Activated CD4-positive, alpha-beta T cell treated with anti-CD3 and anti-CD28 coated beads, Interleukin-2, amount 10 ng/mL, durations not matched to agents 7 days and 5 days (primary cell): ENCODE measurements around the gene PHF11. TPM values are rescaled to one million over a fixed set of nuclear protein-coding genes. Genes with fewer than 3 reads are reported as not detected.
A peak's percentile ranks its signal among the peaks of the same experiment; 100 is the strongest.
"Not testable (repeated sequence)": the region's sequence is repeated elsewhere in the genome, so short reads cannot be mapped to it uniquely, and the experiment has no call there.

Experiments used
- CTCF ChIA-PET: fragments of 350-600 bp; sonication (Branson Sonifier 250); formaldehyde crosslinking; loops from one replicate; lab custom pipeline; 2021; ENCODE audit warnings: antibody characterized with exemption; lab: Charles Lee
- POLR2A ChIA-PET: fragments of 350-600 bp; sonication (Branson Sonifier 250); formaldehyde crosslinking; loops from one replicate; lab custom pipeline; 2021; ENCODE audit warnings: antibody characterized with exemption; lab: Charles Lee
- DNase-seq: peaks from one replicate; pipeline ENCODE4 v3.0.0-alpha.2; 2020
- H3K27ac Mint-ChIP-seq: one replicate; pipeline ENCODE4 v1.8.0; 2021; ENCODE audit warnings: mild to moderate bottlenecking, moderate library complexity, mixed read lengths
- H3K27me3 Mint-ChIP-seq: one replicate; pipeline ENCODE4 v1.8.0; 2021; ENCODE audit warnings: mixed read lengths
- H3K36me3 Mint-ChIP-seq: one replicate; pipeline ENCODE4 v1.8.0; 2021; ENCODE audit warnings: low read depth, mixed read lengths
- H3K4me1 Mint-ChIP-seq: one replicate; pipeline ENCODE4 v1.8.0; 2021; ENCODE audit warnings: mixed read lengths
- H3K4me3 Mint-ChIP-seq: one replicate; pipeline ENCODE4 v1.8.0; 2021; ENCODE audit warnings: mild to moderate bottlenecking, moderate library complexity, mixed read lengths
- H3K9me3 Mint-ChIP-seq: one replicate; pipeline ENCODE4 v1.8.0; 2021; ENCODE audit warnings: mixed read lengths
- total RNA-seq, 2 experiments: library from RNA; stranded (reverse); gene quantifications; one replicate each; pipeline ENCODE4 v1.2.3, GENCODE V29; 2021

The PHF11 gene
- total RNA-seq, 2 experiments from 2014 or later, result 130 to 144 TPM

GRCh38 chr13:49464085-49464484 lies 31.7 kb upstream of the PHF11 start:
- ChIA-PET POLR2A (no interaction called here), CTCF (no interaction called here)
- H3K36me3 Mint-ChIP-seq, result peaks cover 44% of the 10 kb centered on the region
- H3K4me1 Mint-ChIP-seq, result no peaks in the 10 kb centered on the region
- no peak for DNase-seq
- H3K27me3 Mint-ChIP-seq, result no peaks in the 10 kb centered on the region
- H3K4me3 Mint-ChIP-seq, result no peak overlapping the region
- no peak overlapping the region for H3K27ac Mint-ChIP-seq
- H3K9me3 Mint-ChIP-seq, result peaks cover 13% of the 10 kb centered on the region

- POLR2A ChIA-PET, result no interaction called here
- CTCF ChIA-PET, result interaction anchor here (0.6 to 0.9 kb wide), 3 partner anchors 21 to 1491 kb away, joined by 3 to 6 read pairs (median 5); partner anchors contain the start of genes CAB39L and SETDB2
Measured at GRCh38 chr13:49464621-49465325, 31.0 kb upstream of the PHF11 start.

GRCh38 chr13:49466292-49466838 lies 29.4 kb upstream of the PHF11 start:
- POLR2A ChIA-PET, result interaction anchor here (0.6 kb wide), 1 partner anchor 22 kb away, joined by 3 read pairs; no protein-coding TSS in a partner anchor
- H3K4me3 Mint-ChIP-seq, result no peak overlapping the region
- H3K27ac Mint-ChIP-seq, result no peak overlapping the region
- H3K4me1 Mint-ChIP-seq, result no peaks in the 10 kb centered on the region
- peaks cover 13% of the 10 kb centered on the region for H3K9me3 Mint-ChIP-seq
- peaks cover 49% of the 10 kb centered on the region for H3K36me3 Mint-ChIP-seq
- DNase-seq, result no peak
- no peaks in the 10 kb centered on the region for H3K27me3 Mint-ChIP-seq
- CTCF ChIA-PET, result interaction anchor here (0.6 to 1.0 kb wide), 4 partner anchors 11 to 1275 kb away, joined by 3 to 5 read pairs (median 4); no protein-coding TSS in a partner anchor

More at GRCh38 chr13:49464621-49465325, 31.0 kb upstream of the PHF11 start:
- Mint-ChIP-seq H3K9me3 (peaks cover 13% of the 10 kb centered on the region), H3K27ac (no peak overlapping the region), H3K4me1 (no peaks in the 10 kb centered on the region), H3K36me3 (peaks cover 51% of the 10 kb centered on the region), H3K27me3 (no peaks in the 10 kb centered on the region), H3K4me3 (no peak overlapping the region)
- no peak for DNase-seq

- no peak overlapping the region for H3K4me3 Mint-ChIP-seq
- CTCF ChIA-PET, result interaction anchor here (1.1 kb wide), 1 partner anchor 21 kb away, joined by 3 read pairs; no protein-coding TSS in a partner anchor
- H3K9me3 Mint-ChIP-seq, result no peaks in the 10 kb centered on the region
- H3K27ac Mint-ChIP-seq, result no peak overlapping the region
- H3K36me3 Mint-ChIP-seq, result peaks cover 31% of the 10 kb centered on the region
- no peak for DNase-seq
- no peaks in the 10 kb centered on the region for H3K4me1 Mint-ChIP-seq
- H3K27me3 Mint-ChIP-seq, result no peaks in the 10 kb centered on the region
- POLR2A ChIA-PET, result no interaction called here
Measured at GRCh38 chr13:49472186-49472585, 23.6 kb upstream of the PHF11 start.

GRCh38 chr13:49476529-49476928 lies 19.2 kb upstream of the PHF11 start:
- Mint-ChIP-seq H3K36me3 (peaks cover 33% of the 10 kb centered on the region), H3K4me1 (no peaks in the 10 kb centered on the region), H3K27ac (no peak overlapping the region), H3K27me3 (no peaks in the 10 kb centered on the region), H3K4me3 (no peak overlapping the region), H3K9me3 (no peaks in the 10 kb centered on the region)
- CTCF ChIA-PET, result interaction anchor here (1.3 kb wide), 1 partner anchor 10 kb away, joined by 3 read pairs; no protein-coding TSS in a partner anchor
- POLR2A ChIA-PET, result no interaction called here
- DNase-seq, result no peak

- no peaks in the 10 kb centered on the region for H3K4me1 Mint-ChIP-seq
- no peak overlapping the region for H3K27ac Mint-ChIP-seq
- POLR2A ChIA-PET, result no interaction called here
- CTCF ChIA-PET, result interaction anchor here (1.2 to 1.3 kb wide), 2 partner anchors 10 to 11 kb away, joined by 3 read pairs; no protein-coding TSS in a partner anchor
- DNase-seq, result no peak
- H3K27me3 Mint-ChIP-seq, result no peaks in the 10 kb centered on the region
- H3K4me3 Mint-ChIP-seq, result no peak overlapping the region
- no peaks in the 10 kb centered on the region for H3K9me3 Mint-ChIP-seq
- H3K36me3 Mint-ChIP-seq, result peaks cover 50% of the 10 kb centered on the region
Measured at GRCh38 chr13:49481788-49482187, 14.0 kb upstream of the PHF11 start.

- Mint-ChIP-seq H3K4me3 (no peak overlapping the region), H3K36me3 (peaks cover 40% of the 10 kb centered on the region), H3K27me3 (no peaks in the 10 kb centered on the region), H3K4me1 (peaks cover 7% of the 10 kb centered on the region), H3K9me3 (no peaks in the 10 kb centered on the region), H3K27ac (no peak overlapping the region)
- ChIA-PET CTCF (no interaction called here), POLR2A (interaction anchor here (0.7 kb wide), 1 partner anchor 22 kb away, joined by 3 read pairs; no protein-coding TSS in a partner anchor)
- DNase-seq, result no peak
Measured at GRCh38 chr13:49488563-49488962, 7.2 kb upstream of the PHF11 start.

GRCh38 chr13:49494645-49495044 lies 1.1 kb upstream of the PHF11 start:
- POLR2A ChIA-PET, result no interaction called here
- H3K27ac Mint-ChIP-seq, result peak overlapping the region; percentile 100
- CTCF ChIA-PET, result interaction anchor here (1.1 to 5.5 kb wide), 3 partner anchors 12 to 58 kb away, joined by 4 to 24 read pairs (median 11); partner anchors contain the start of genes CAB39L and SETDB2
- DNase-seq, result no peak
- peaks cover 45% of the 10 kb centered on the region for H3K36me3 Mint-ChIP-seq
- H3K27me3 Mint-ChIP-seq, result no peaks in the 10 kb centered on the region
- no peaks in the 10 kb centered on the region for H3K9me3 Mint-ChIP-seq
- H3K4me3 Mint-ChIP-seq, result peak overlapping the region; percentile 98
- H3K4me1 Mint-ChIP-seq, result peaks cover 52% of the 10 kb centered on the region

GRCh38 chr13:49496837-49497236 lies 1.1 kb downstream of the PHF11 start:
- Mint-ChIP-seq H3K27ac (peak overlapping the region; percentile 95), H3K4me1 (peaks cover 63% of the 10 kb centered on the region), H3K4me3 (peak overlapping the region; percentile 82), H3K36me3 (peaks cover 50% of the 10 kb centered on the region)
- ChIA-PET POLR2A (interaction anchor here (0.6 to 1.9 kb wide), 2 partner anchors 53 to 1259 kb away, joined by 3 to 14 read pairs; partner anchors contain the start of genes CAB39L and SETDB2), CTCF (interaction anchor here (1.1 to 5.5 kb wide), 4 partner anchors 9 to 52 kb away, joined by 3 to 24 read pairs (median 4); no protein-coding TSS in a partner anchor)
- not testable (repeated sequence) for H3K9me3 Mint-ChIP-seq, H3K27me3 Mint-ChIP-seq
- DNase-seq, result peak; percentile 62

GRCh38 chr13:49497272-49497671 lies 1.5 kb downstream of the PHF11 start:
- DNase-seq, result no peak
- ChIA-PET POLR2A (no interaction called here), CTCF (interaction anchor here (1.1 to 1.2 kb wide), 2 partner anchors 21 to 52 kb away, joined by 3 read pairs; no protein-coding TSS in a partner anchor)
- Mint-ChIP-seq H3K36me3 (peaks cover 50% of the 10 kb centered on the region), H3K4me3 (peak overlapping the region; percentile 82), H3K27ac (peak overlapping the region; percentile 95), H3K4me1 (peaks cover 63% of the 10 kb centered on the region), H3K9me3 (no peaks in the 10 kb centered on the region), H3K27me3 (no peaks in the 10 kb centered on the region)

- Mint-ChIP-seq H3K36me3 (peaks cover 54% of the 10 kb centered on the region), H3K27ac (peak overlapping the region; percentile 95), H3K4me3 (no peak overlapping the region), H3K9me3 (no peaks in the 10 kb centered on the region), H3K4me1 (peaks cover 63% of the 10 kb centered on the region), H3K27me3 (no peaks in the 10 kb centered on the region)
- no peak for DNase-seq
- CTCF ChIA-PET, result no interaction called here
- POLR2A ChIA-PET, result no interaction called here
Measured at GRCh38 chr13:49498206-49498605, 2.5 kb downstream of the PHF11 start.

GRCh38 chr13:49499889-49500660 lies 4.3 kb downstream of the PHF11 start:
- no peaks in the 10 kb centered on the region for H3K9me3 Mint-ChIP-seq
- ChIA-PET CTCF (no interaction called here), POLR2A (interaction anchor here (0.5 kb wide), 1 partner anchor 20 kb away, joined by 5 read pairs; no protein-coding TSS in a partner anchor)
- H3K27me3 Mint-ChIP-seq, result no peaks in the 10 kb centered on the region
- H3K4me3 Mint-ChIP-seq, result no peak overlapping the region
- H3K4me1 Mint-ChIP-seq, result peaks cover 52% of the 10 kb centered on the region
- DNase-seq, result no peak
- H3K36me3 Mint-ChIP-seq, result peaks cover 49% of the 10 kb centered on the region
- peak overlapping the region; percentile 26 for H3K27ac Mint-ChIP-seq
